GM12874 (cell line): ENCODE data around the gene TMEM132C.

ENCODE experiments used
- TF ChIP-seq, protein P1 (sequence below): IDR thresholded peaks from 2 replicates; pipeline ENCODE4 v1.5.1; 2011; ENCODE audit warnings: low read depth, mild to moderate bottlenecking, control low read depth, low read length, moderate library complexity; ENCODE audit not compliant: insufficient read depth

TMEM132C gene

DNA sequence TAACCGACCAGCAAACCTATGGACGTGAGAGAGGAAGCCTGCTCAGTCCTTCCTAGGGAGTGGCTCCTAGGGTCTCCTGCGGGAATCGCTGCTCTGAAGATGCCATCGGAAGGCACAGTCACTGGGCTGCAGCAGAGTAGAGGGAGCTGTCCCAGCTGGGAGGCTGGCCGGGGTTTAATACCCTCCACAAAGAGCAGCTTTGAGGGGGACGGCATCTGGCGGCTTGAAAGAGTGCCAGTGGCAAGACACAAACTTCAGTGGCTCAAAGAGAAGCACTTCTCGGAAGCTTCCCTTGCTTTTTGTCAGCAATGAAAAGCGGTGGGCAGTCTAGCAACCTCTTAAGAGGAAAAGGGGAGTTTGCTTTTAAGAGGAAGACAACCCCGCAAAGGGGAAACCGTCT is 114.6 kb downstream of the TMEM132C start:
- TF ChIP-seq, protein P1, sequence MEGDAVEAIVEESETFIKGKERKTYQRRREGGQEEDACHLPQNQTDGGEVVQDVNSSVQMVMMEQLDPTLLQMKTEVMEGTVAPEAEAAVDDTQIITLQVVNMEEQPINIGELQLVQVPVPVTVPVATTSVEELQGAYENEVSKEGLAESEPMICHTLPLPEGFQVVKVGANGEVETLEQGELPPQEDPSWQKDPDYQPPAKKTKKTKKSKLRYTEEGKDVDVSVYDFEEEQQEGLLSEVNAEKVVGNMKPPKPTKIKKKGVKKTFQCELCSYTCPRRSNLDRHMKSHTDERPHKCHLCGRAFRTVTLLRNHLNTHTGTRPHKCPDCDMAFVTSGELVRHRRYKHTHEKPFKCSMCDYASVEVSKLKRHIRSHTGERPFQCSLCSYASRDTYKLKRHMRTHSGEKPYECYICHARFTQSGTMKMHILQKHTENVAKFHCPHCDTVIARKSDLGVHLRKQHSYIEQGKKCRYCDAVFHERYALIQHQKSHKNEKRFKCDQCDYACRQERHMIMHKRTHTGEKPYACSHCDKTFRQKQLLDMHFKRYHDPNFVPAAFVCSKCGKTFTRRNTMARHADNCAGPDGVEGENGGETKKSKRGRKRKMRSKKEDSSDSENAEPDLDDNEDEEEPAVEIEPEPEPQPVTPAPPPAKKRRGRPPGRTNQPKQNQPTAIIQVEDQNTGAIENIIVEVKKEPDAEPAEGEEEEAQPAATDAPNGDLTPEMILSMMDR, result no peak

DNA sequence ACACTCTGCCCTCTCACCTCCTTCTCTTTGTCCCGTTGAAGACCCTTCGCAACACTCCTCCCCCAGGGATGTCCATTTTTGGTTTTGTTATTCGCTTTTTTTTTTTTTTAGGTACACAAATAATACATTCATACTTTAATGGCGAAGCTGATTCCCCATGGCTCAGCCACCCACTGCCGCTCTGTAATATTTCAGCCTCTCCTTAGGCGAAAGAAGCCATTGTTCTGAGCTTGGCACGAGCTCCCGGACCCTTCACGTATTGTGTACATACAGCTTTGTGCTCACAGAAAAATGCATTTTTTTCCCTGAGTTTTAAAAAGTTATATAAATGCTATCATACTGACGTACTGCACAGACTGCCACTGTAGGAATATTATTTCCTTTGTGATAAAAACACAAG is 115.0 kb downstream of the TMEM132C start:
- TF ChIP-seq, protein P1, result no peak

DNA sequence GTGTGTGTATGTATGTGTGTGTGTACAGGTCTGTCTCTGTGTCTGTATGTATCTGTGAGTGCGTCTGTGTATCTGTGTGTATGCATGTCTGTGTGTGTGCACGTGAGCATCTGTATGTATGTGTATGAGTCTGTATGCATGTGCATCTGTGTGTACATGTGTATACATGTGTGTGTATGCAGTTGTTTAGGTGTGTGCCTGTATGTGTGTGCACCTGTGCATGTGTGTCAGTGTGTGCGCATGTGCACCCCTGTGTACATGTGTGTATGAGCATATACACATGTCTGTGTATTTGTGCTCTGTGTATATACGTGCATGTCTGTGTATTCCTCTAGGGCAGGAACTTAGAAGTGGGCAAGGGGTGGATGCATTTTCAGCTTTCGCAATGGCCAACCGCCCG is 116.0 kb downstream of the TMEM132C start:
- TF ChIP-seq, protein P1, result no peak

DNA sequence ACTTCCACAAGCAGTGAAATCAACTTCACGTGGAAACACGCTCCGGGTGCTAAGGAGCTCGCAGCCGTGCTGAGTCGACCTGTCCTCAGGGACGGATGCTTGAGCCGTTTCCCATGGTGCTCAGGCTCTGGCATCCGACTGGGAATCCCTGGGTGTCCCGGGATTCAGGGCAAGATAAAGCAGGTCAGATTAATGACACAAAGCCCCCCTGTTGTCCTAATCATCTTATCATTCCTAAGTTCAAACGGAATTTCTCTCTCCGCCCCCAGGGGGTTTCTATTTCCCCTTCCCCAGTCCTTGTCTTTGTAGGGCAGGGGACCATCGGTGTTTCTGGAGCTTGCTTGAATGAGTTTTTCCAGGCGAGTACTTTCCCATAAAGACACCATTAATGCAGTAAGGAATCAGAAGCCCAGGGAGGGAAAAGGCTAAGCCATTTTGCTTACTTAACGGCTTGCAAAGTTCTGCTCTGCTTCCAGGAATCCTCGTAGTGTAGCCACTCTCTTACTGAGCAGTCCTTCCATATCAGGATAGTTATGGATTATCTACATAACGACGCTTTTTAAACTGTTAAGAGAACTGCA is 116.5 kb downstream of the TMEM132C start:
- TF ChIP-seq, protein P1, result no peak

DNA sequence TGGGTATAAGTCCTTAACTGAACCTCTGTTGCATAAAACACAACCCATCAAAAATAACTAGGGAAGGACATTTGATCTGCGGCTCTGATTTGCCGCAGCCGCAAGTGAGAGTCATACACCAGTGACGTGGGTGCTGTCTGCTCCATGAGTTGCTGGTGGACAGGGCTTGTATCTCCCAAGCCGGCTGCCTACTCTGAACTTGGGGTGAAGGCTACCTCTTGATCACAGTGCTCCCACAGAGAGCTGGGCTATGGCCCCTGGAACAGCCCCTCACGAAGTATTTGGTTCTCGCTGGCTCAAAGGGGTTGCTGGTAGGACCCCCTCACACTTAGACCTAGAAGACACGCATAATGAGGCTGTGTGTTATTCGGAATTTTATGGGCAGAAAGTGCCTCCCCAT is 118.8 kb downstream of the TMEM132C start:
- TF ChIP-seq, protein P1, result no peak

DNA sequence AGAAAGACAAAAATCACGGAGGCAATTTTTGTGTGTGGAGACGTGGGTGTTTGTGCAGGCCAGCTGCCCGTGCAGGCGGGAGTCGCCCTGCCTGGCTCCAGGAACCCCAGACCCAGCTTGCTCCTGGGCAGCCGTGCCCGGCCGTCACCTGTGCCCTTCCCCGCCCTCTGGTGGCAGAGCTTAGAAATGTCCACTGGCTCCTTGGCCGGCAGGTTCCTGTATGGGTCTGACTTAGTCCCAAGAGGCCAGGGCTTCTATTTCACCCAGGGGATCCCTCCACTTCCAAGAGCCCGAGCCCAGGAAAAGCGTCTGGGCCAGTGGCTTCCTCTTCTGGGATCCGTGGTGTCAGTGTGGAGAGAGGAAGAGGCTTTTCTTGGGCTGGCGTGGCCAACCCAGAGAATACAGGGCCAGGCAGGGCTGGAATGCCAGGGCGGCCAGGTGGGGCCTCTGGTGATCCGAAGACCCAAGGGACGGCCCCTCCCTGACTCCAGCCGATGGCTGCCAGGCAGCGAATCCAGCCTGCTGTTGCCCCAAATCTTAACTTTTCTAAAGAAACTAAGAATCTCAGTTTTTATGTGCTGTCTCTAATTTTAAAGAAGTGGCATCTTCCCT is 120.9 kb downstream of the TMEM132C start:
- TF ChIP-seq, protein P1, result peak; percentile 66

DNA sequence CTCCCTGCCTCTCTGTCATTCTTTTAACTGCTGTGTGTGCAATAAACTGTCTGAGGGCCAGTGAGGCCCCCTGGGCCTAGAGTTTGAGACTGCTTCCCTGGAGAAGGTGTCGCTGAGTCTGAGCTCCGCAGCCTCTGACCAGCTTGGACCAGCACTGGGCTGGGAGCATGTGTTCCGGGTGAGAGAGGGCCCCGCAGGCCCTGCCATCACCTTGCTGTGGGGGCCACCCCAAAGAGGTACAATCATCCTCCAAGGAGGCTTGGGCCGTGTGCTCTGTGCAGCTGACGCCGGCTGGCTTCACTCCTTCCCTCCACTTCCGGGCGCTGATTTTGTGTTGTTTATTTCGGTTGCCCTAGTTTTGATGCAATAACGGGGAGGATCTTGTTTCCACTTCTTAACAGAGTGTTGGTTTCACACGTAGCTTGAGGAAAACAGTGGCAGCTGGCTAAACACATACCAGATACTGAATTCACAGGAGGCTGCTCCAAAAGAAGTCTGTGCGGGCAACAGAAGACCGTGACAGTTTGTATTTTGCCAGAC is 121.6 kb downstream of the TMEM132C start:
- TF ChIP-seq, protein P1, result no peak
